OCI-LY3 (cell line): ENCODE measurements around the gene PHKB.

Source experiments
- EZH2phosphoT487 ChIP-seq: fragments of 200-600 bp; shearing (Covaris generic); IDR thresholded peaks from 2 replicates; pipeline ENCODE4 v1.6.1; 2018; ENCODE audit warnings: antibody characterized with exemption, mixed run types, low read depth
- TF ChIP-seq, protein P1 (sequence below): fragments of 200-600, 300-600 bp; sonication (generic); IDR thresholded peaks from 2 replicates; pipeline ENCODE4 v1.5.1; 2014; ENCODE audit warnings: antibody characterized with exemption, low read length, low read depth

DNA sequence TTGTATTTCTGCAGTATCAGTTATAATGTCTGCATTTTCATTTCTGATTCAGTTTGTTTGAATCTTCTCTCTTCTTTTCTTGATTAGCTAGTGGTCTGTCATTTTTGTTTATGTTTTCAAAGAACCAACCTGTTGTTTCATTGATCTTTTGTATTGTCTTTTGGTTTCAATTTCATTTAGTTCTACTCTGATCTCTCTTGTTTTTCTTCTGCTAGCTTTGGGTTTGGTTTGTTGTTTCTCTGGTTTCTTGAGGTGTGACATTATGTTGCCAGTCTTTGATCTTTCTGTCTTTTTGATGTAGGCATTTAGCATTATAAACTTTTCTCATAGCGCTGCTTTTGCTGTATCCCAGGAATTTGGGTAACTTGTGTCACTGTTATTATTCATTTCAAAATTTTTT lies 107.2 kb downstream of the PHKB start:
- TF ChIP-seq, protein P1, sequence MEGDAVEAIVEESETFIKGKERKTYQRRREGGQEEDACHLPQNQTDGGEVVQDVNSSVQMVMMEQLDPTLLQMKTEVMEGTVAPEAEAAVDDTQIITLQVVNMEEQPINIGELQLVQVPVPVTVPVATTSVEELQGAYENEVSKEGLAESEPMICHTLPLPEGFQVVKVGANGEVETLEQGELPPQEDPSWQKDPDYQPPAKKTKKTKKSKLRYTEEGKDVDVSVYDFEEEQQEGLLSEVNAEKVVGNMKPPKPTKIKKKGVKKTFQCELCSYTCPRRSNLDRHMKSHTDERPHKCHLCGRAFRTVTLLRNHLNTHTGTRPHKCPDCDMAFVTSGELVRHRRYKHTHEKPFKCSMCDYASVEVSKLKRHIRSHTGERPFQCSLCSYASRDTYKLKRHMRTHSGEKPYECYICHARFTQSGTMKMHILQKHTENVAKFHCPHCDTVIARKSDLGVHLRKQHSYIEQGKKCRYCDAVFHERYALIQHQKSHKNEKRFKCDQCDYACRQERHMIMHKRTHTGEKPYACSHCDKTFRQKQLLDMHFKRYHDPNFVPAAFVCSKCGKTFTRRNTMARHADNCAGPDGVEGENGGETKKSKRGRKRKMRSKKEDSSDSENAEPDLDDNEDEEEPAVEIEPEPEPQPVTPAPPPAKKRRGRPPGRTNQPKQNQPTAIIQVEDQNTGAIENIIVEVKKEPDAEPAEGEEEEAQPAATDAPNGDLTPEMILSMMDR: no peak
- no peak for TF ChIP-seq EZH2phosphoT487
